CD4-positive, alpha-beta T cell (primary cell): ENCODE results near the gene ARFGEF3. TPM values are rescaled to one million over a fixed set of nuclear protein-coding genes. Genes with fewer than 3 reads are reported as not detected.

Experiments used
- ATAC-seq: fragments of 200-7000 bp; cut with Tn5 transposase; one replicate; pipeline ENCODE4 v1.10.0; 2022; ENCODE audit warnings: mild to moderate bottlenecking; ENCODE audit not compliant: poor library complexity
- CTCF ChIA-PET: fragments of 350-600 bp; sonication (Branson Sonifier 250); formaldehyde crosslinking; loops from one replicate; lab custom pipeline; 2021; ENCODE audit warnings: antibody characterized with exemption, inconsistent platforms; lab: Charles Lee
- POLR2A ChIA-PET: fragments of 350-600 bp; sonication (Branson Sonifier 250); formaldehyde crosslinking; loops from one replicate; lab custom pipeline; 2021; ENCODE audit warnings: antibody characterized with exemption, inconsistent platforms; lab: Charles Lee
- DNase-seq, 14 experiments: peaks; one replicate each; pipeline ENCODE4 v3.0.0-alpha.2; 2013 to 2020; ENCODE audit warnings: mixed read lengths in 2 of 14
- H3K27ac ChIP-seq, 2 donors: one replicate each; pipeline versions ENCODE4 v1.5.1 to v1.7.0; 2013; ENCODE audit warnings: low read length in 2 of 2, low read depth in 1 of 2, mild to moderate bottlenecking in 1 of 2
- H3K27me3 ChIP-seq, 2 experiments: 1 replicate in 1 of 2; 2 replicates in 1 of 2; pipeline versions ENCODE4 v1.6.1 to v1.7.0; 2013; ENCODE audit warnings: low read length in 2 of 2, control low read depth in 1 of 2, mild to moderate bottlenecking in 1 of 2, moderate library complexity in 1 of 2; ENCODE audit not compliant: insufficient read depth in 2 of 2, control insufficient read depth in 1 of 2
- H3K36me3 ChIP-seq: one replicate; pipeline ENCODE4 v1.6.1; 2013; ENCODE audit warnings: low read length, control low read depth; ENCODE audit not compliant: insufficient read depth
- H3K4me1 ChIP-seq: one replicate; pipeline ENCODE4 v1.6.1; 2013; ENCODE audit warnings: low read length, control low read depth; ENCODE audit not compliant: insufficient read depth
- H3K4me3 ChIP-seq: one replicate; pipeline ENCODE4 v1.5.1; 2013; ENCODE audit warnings: mild to moderate bottlenecking, low read length, moderate library complexity
- H3K9me3 ChIP-seq, 2 experiments: 1 replicate in 1 of 2; 2 replicates in 1 of 2; pipeline versions ENCODE4 v1.6.1 to v1.7.0; 2013; ENCODE audit warnings: low read length in 2 of 2, mild to moderate bottlenecking in 2 of 2, control low read depth in 1 of 2, moderate library complexity in 1 of 2; ENCODE audit not compliant: control insufficient read depth in 1 of 2, insufficient read depth in 1 of 2
- H3K27ac Mint-ChIP-seq: one replicate; pipeline ENCODE4 v1.8.0; 2020; ENCODE audit warnings: mixed read lengths
- H3K27me3 Mint-ChIP-seq: one replicate; pipeline ENCODE4 v1.8.0; 2021; ENCODE audit warnings: mixed read lengths
- H3K36me3 Mint-ChIP-seq: one replicate; pipeline ENCODE4 v1.8.0; 2021; ENCODE audit warnings: low read depth, mixed read lengths
- H3K4me1 Mint-ChIP-seq: one replicate; pipeline ENCODE4 v1.8.0; 2021; ENCODE audit warnings: low read depth, mixed read lengths
- H3K4me3 Mint-ChIP-seq: one replicate; pipeline ENCODE4 v1.8.0; 2020; ENCODE audit warnings: mild to moderate bottlenecking, mixed read lengths
- H3K9me3 Mint-ChIP-seq: one replicate; pipeline ENCODE4 v1.8.0; 2020; ENCODE audit warnings: mixed read lengths
- CTCF ChIP-seq: fragments of 200-600 bp; IDR thresholded peaks from one replicate; pipeline ENCODE4 v1.8.0; 2022; ENCODE audit warnings: antibody characterized with exemption, mild to moderate bottlenecking
- intact Hi-C, 2 experiments: fragments of 100-400 bp; cut with DNase I in 1 of 2; cut with micrococcal nuclease in 1 of 2; formaldehyde crosslinking; loops; one replicate each; pipeline versions ENCODE4 v1.15.1 to v1.9.0; 2023 to 2025; cut with DNase I, micrococcal nuclease
- total RNA-seq, 174 experiments: library from RNA in 2 of 174; stranded (reverse) in 2 of 174; gene quantifications; one replicate each; pipeline ENCODE4 v1.2.3 and lab custom pipeline; 2021 to 2026

ARFGEF3 gene
- total RNA-seq, 2 experiments from 2014 or later = not detected

- Histone ChIP-seq H3K4me1 (no peaks in the 10 kb centered on the region), H3K27me3 (no peaks in the 10 kb centered on the region), H3K27ac (no peak overlapping the region), H3K36me3 (no peaks in the 10 kb centered on the region), H3K9me3 (no peaks in the 10 kb centered on the region), H3K4me3 (no peak overlapping the region)
- no peaks in the 10 kb centered on the region for H3K9me3 Mint-ChIP-seq
- no peaks in the 10 kb centered on the region for H3K36me3 Mint-ChIP-seq
- ATAC-seq (no peak), DNase-seq (no peak)
- TF ChIP-seq CTCF = no peak
- no peaks in the 10 kb centered on the region for H3K4me1 Mint-ChIP-seq
- H3K4me3 Mint-ChIP-seq = no peak overlapping the region
- ChIA-PET POLR2A (no interaction called here), CTCF (no interaction called here)
- intact Hi-C loops = no loop called here
- H3K27ac Mint-ChIP-seq = no peak overlapping the region
- peaks cover 16% of the 10 kb centered on the region for H3K27me3 Mint-ChIP-seq
These were observed 130.1 kb downstream of the ARFGEF3 start for GRCh38 chr6:138291849-138292181.

GRCh38 chr6:138292482-138292881, 130.7 kb downstream of the ARFGEF3 start:
- intact Hi-C loops = no loop called here
- Histone ChIP-seq H3K4me1 (no peaks in the 10 kb centered on the region), H3K36me3 (no peaks in the 10 kb centered on the region), H3K27me3 (no peaks in the 10 kb centered on the region), H3K27ac (no peak overlapping the region), H3K4me3 (no peak overlapping the region), H3K9me3 (no peaks in the 10 kb centered on the region)
- no peak for TF ChIP-seq CTCF
- H3K27me3 Mint-ChIP-seq = peaks cover 19% of the 10 kb centered on the region
- POLR2A ChIA-PET = no interaction called here
- no peak overlapping the region for H3K4me3 Mint-ChIP-seq
- no peak overlapping the region for H3K27ac Mint-ChIP-seq
- DNase-seq (no peak), ATAC-seq (no peak)
- no peaks in the 10 kb centered on the region for H3K4me1 Mint-ChIP-seq
- CTCF ChIA-PET = no interaction called here
- no peaks in the 10 kb centered on the region for H3K36me3 Mint-ChIP-seq
- no peaks in the 10 kb centered on the region for H3K9me3 Mint-ChIP-seq

- no peak overlapping the region for H3K27ac Mint-ChIP-seq
- intact Hi-C loops = no loop called here
These were observed 132.0 kb downstream of the ARFGEF3 start for GRCh38 chr6:138293428-138294395.

More at GRCh38 chr6:138293428-138294395, 132.0 kb downstream of the ARFGEF3 start:
- ChIA-PET POLR2A (no interaction called here), CTCF (interaction anchor here (0.6 kb wide), 1 partner anchor 1200 kb away, joined by 3 read pairs; no protein-coding TSS in a partner anchor)
- H3K27me3 ChIP-seq = no peaks in the 10 kb centered on the region
- DNase-seq (no peak), ATAC-seq (no peak)
- no peak overlapping the region for H3K4me3 Mint-ChIP-seq
- no peak overlapping the region for H3K4me3 ChIP-seq
- no peaks in the 10 kb centered on the region for H3K36me3 Mint-ChIP-seq
- H3K27me3 Mint-ChIP-seq = peaks cover 31% of the 10 kb centered on the region
- H3K4me1 ChIP-seq = no peaks in the 10 kb centered on the region
- H3K9me3 ChIP-seq = no peaks in the 10 kb centered on the region
- H3K9me3 Mint-ChIP-seq = no peaks in the 10 kb centered on the region
- TF ChIP-seq CTCF = no peak
- no peak overlapping the region for H3K27ac ChIP-seq
- H3K4me1 Mint-ChIP-seq = no peaks in the 10 kb centered on the region
- H3K36me3 ChIP-seq = no peaks in the 10 kb centered on the region
